H1 (cell line): Measurements from ENCODE around the gene RPUSD3. TPM values are rescaled to one million over a fixed set of nuclear protein-coding genes. Genes with fewer than 3 reads are reported as not detected.

Experiments
- CBX8 ChIP-seq: fragments of 300-800, 300-1000 bp; sonication (generic); IDR thresholded peaks from 2 replicates; pipeline ENCODE4 v1.7.1; 2016; ENCODE audit warnings: low read depth, low read length, borderline replicate concordance
- CHD1 ChIP-seq: IDR thresholded peaks from 2 replicates; pipeline ENCODE4 v1.6.1; 2012; ENCODE audit warnings: low read depth, low read length, improper control_type of control experiment
- CHD7 ChIP-seq: fragments of 300-600 bp; sonication (generic); IDR thresholded peaks from 2 replicates; pipeline ENCODE4 v1.7.1; 2012; ENCODE audit warnings: low read length, moderate library complexity, mild to moderate bottlenecking, inconsistent platforms; ENCODE audit not compliant: insufficient replicate concordance
- CREB1 ChIP-seq: IDR thresholded peaks from 2 replicates; pipeline ENCODE4 v1.6.1; 2012; ENCODE audit warnings: inconsistent platforms
- POLR2AphosphoS5 ChIP-seq: IDR thresholded peaks from 2 replicates; pipeline ENCODE4 v1.6.1; 2011; ENCODE audit warnings: low read depth, low read length
- RNF2 ChIP-seq: fragments of 200-900, 300-1000 bp; sonication (generic); IDR thresholded peaks from 2 replicates; pipeline ENCODE4 v1.7.1; 2016; ENCODE audit warnings: borderline replicate concordance, low read depth, mild to moderate bottlenecking, antibody characterized with exemption, low read length; ENCODE audit not compliant: poor library complexity, severe bottlenecking; ENCODE audit errors: missing control alignments
- SP4 ChIP-seq: IDR thresholded peaks from 2 replicates; pipeline ENCODE4 v1.6.1; 2012; ENCODE audit warnings: low read length, inconsistent platforms
- TBP ChIP-seq: IDR thresholded peaks from 2 replicates; pipeline ENCODE4 v1.6.1; 2011; ENCODE audit warnings: low read depth, low read length, improper control_type of control experiment
- polyA plus RNA-seq, 7 experiments: library from polyadenylated mRNA; depleted of rRNA in 3 of 7; stranded (reverse) in 5 of 7; unstranded in 2 of 7; fragments of >200 nt in 5 of 7; fragments of 200-250 nt in 2 of 7; gene quantifications; 1 replicate in 5 of 7; 2 replicates in 1 of 7; 4 replicates in 1 of 7; pipeline versions ENCODE4 v1.2.1 to v1.2.3, GENCODE V29; 2011 to 2013; ENCODE audit warnings: missing spikeins in 2 of 7, mixed read lengths in 2 of 7
- total RNA-seq: library from RNA; stranded (reverse); fragmentation: NEBNext Ultra II Directional; extraction: Animal tissue kit (Norgen Biotek cat#: 25700); gene quantifications from 2 replicates; pipeline ENCODE4 v1.2.1, GENCODE V29; 2021
- TF ChIP-seq, protein P1 (sequence below), 3 experiments: IDR thresholded peaks; 1 replicate in 2 of 3; 2 replicates in 1 of 3; pipeline versions ENCODE4 v1.5.1 to v1.6.1; 2011; ENCODE audit warnings: low read length in 3 of 3, mild to moderate bottlenecking in 3 of 3, inconsistent platforms in 2 of 3, low read depth in 1 of 3, moderate library complexity in 1 of 3; ENCODE audit not compliant: insufficient read depth in 1 of 3; ENCODE audit errors: control extremely low read depth in 1 of 3

The RPUSD3 gene
- total and polyA plus RNA-seq, 2 of the 8 experiments (the other 6 are each of a cell fraction or from before 2014, with no cell fraction given), result 68.4 to 154 TPM

DNA sequence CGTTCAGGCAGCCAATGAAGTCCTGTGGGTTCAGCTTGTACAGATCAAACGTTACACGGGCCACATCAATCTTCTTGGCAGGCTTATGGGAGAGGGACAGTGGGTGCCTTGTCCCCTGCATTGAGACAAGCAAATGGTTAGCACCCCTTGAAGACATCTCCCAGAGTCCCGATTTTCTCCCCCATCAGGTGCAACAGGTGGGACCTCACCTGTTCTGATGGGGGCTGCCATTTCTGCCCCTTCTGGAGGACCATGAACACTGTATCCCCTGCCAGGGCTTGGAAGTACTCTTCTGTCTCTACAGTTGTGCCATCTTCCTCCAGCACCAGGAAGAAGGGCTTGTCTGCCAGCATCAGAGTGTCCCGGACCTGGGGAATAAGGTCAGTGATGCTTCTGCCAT is 26.1 kb upstream of the RPUSD3 start (continued):
- TF ChIP-seq CHD7 (no peak), CBX8 (no peak), SP4 (no peak), CHD1 (no peak), RNF2 (no peak), TBP (no peak), POLR2AphosphoS5 (no peak), CREB1 (no peak)
- TF ChIP-seq, protein P1, sequence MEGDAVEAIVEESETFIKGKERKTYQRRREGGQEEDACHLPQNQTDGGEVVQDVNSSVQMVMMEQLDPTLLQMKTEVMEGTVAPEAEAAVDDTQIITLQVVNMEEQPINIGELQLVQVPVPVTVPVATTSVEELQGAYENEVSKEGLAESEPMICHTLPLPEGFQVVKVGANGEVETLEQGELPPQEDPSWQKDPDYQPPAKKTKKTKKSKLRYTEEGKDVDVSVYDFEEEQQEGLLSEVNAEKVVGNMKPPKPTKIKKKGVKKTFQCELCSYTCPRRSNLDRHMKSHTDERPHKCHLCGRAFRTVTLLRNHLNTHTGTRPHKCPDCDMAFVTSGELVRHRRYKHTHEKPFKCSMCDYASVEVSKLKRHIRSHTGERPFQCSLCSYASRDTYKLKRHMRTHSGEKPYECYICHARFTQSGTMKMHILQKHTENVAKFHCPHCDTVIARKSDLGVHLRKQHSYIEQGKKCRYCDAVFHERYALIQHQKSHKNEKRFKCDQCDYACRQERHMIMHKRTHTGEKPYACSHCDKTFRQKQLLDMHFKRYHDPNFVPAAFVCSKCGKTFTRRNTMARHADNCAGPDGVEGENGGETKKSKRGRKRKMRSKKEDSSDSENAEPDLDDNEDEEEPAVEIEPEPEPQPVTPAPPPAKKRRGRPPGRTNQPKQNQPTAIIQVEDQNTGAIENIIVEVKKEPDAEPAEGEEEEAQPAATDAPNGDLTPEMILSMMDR (IDR thresholded peaks at IDR 0.05; ENCODE audit: control extremely low read depth in 1 of 3, insufficient read depth in 1 of 3, low read depth in 1 of 3, low read length in 3 of 3), result no peak
